NB4 (cell line): ENCODE measurements around the gene JCAD.

Experiments
- DNase-seq: peaks from one replicate; pipeline ENCODE4 v3.0.0; 2010; ENCODE audit warnings: low read depth
- H3K4me3 ChIP-seq: one replicate; pipeline ENCODE4 v1.5.1; 2011; ENCODE audit warnings: mild to moderate bottlenecking, low read depth, low read length, moderate library complexity
- MYC ChIP-seq: IDR thresholded peaks from 2 replicates; pipeline ENCODE4 v1.6.1; 2011; ENCODE audit warnings: low read depth, low read length
- POLR2A ChIP-seq: IDR thresholded peaks from 2 replicates; pipeline ENCODE4 v1.6.1; 2011; ENCODE audit warnings: mild to moderate bottlenecking; ENCODE audit not compliant: insufficient read length; ENCODE audit errors: extremely low read depth
- TF ChIP-seq, protein P1 (sequence below): IDR thresholded peaks from 2 replicates; pipeline ENCODE4 v1.6.1; 2011; ENCODE audit warnings: low read depth, low read length
- TF ChIP-seq, protein P2 (sequence below): IDR thresholded peaks from one replicate; pipeline ENCODE4 v1.5.1; 2012; ENCODE audit warnings: low read depth, low read length

JCAD gene

GRCh38 chr10:30080161-30080560 is 20.8 kb upstream of the JCAD start:
- H3K4me3 ChIP-seq, result no peak overlapping the region
- no peak for DNase-seq
- TF ChIP-seq MYC (no peak), POLR2A (no peak)
- TF ChIP-seq, protein P1, sequence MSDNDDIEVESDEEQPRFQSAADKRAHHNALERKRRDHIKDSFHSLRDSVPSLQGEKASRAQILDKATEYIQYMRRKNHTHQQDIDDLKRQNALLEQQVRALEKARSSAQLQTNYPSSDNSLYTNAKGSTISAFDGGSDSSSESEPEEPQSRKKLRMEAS, result no peak
- TF ChIP-seq, protein P2, sequence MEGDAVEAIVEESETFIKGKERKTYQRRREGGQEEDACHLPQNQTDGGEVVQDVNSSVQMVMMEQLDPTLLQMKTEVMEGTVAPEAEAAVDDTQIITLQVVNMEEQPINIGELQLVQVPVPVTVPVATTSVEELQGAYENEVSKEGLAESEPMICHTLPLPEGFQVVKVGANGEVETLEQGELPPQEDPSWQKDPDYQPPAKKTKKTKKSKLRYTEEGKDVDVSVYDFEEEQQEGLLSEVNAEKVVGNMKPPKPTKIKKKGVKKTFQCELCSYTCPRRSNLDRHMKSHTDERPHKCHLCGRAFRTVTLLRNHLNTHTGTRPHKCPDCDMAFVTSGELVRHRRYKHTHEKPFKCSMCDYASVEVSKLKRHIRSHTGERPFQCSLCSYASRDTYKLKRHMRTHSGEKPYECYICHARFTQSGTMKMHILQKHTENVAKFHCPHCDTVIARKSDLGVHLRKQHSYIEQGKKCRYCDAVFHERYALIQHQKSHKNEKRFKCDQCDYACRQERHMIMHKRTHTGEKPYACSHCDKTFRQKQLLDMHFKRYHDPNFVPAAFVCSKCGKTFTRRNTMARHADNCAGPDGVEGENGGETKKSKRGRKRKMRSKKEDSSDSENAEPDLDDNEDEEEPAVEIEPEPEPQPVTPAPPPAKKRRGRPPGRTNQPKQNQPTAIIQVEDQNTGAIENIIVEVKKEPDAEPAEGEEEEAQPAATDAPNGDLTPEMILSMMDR, result no peak

DNA sequence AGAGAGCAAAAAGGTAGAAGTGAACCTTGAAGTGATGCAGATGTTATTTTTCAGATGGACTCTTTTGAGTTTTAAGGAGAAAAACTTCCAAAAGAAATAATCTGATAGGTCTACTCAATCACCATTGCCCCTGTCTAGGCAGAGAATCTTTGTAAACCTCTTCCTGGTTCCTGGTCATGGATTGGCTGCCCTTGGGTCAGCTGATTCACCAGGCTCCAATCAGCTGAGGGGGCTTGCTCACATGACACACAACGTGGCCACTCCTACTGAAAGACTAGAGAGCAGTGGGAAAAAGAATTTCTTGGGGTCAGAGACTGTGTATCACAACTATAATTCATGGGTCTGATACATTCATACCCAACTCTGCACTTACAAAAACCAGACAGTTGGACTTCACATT is 20.0 kb upstream of the JCAD start:
- DNase-seq, result no peak
- no peak overlapping the region for H3K4me3 ChIP-seq
- TF ChIP-seq MYC (no peak), POLR2A (no peak)
- TF ChIP-seq, protein P2, result no peak
- TF ChIP-seq, protein P1, result no peak

- no peak for DNase-seq
- TF ChIP-seq, protein P1, result no peak
- TF ChIP-seq MYC (no peak), POLR2A (no peak)
- TF ChIP-seq, protein P2, result no peak
- no peak overlapping the region for H3K4me3 ChIP-seq
These were observed 16.1 kb upstream of the JCAD start for GRCh38 chr10:30075481-30075880.

- H3K4me3 ChIP-seq, result no peak overlapping the region
- no peak for DNase-seq
- TF ChIP-seq, protein P2, result no peak
- TF ChIP-seq MYC (no peak), POLR2A (no peak)
- TF ChIP-seq, protein P1, result no peak
These were observed 15.5 kb upstream of the JCAD start for GRCh38 chr10:30074933-30075332.

DNA sequence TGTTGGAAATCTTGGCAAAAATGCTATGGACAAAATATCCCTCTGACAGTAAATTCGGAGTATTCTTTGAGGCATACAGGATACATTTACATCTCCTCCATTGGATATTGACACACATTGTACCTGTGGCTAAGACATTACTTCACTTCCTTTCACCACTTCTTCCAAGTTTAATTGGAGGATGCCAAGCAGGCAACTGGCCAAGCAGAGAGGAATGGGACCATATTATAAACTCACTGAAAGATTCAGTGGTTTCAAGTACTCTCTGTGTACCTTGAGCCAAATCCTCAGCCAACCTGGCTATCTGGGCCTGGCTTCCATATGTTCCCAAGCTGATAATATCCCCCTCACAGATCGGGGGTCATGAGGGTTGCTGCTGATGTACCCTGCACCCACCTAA is 14.7 kb upstream of the JCAD start:
- TF ChIP-seq POLR2A, result no peak
- TF ChIP-seq MYC, result no peak
- TF ChIP-seq, protein P1, result no peak
- TF ChIP-seq, protein P2, result no peak
- no peak for DNase-seq
- H3K4me3 ChIP-seq, result no peak overlapping the region

GRCh38 chr10:30073767-30074060 is 14.3 kb upstream of the JCAD start:
- H3K4me3 ChIP-seq, result no peak overlapping the region
- DNase-seq, result no peak
- TF ChIP-seq, protein P1, result no peak
- no peak for TF ChIP-seq POLR2A
